ENCODE results near the gene ST8SIA5. TPM values are rescaled to one million over a fixed set of nuclear protein-coding genes. Genes with fewer than 3 reads are reported as not detected.

ST8SIA5 gene
- total RNA-seq, 4 donors from 2014 or later = not detected

DNA sequence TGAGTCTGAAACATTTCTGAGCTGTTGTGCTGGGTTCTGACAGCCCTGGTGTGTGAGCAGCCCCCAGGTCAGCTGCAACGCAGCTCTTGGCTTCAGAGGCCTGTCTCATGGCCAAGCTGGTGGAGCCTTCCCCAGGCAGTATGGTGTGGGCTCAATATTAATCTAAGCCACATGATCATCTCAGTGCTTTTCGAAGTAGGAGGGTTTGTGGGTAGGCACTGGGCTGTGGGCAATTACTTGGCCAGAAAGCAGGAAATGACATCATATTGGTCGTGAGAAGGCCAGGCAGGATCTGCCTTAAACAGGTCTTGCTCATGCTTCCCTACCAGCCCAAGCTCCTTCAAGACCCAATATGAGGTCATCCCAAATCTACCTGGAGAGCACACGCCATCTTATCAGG is 126.7 kb downstream of the ST8SIA5 start:
- Histone ChIP-seq H3K9me3 (no peaks in the 10 kb centered on the region), H3K36me3 (no peaks in the 10 kb centered on the region), H3K27ac (no peak overlapping the region), H3K4me3 (no peak overlapping the region), H3K4me1 (no peaks in the 10 kb centered on the region), H3K27me3 (peaks cover 0 to 10% (median 0%) of the 10 kb centered on the region in 4 donors)
- no peak for TF ChIP-seq POLR2A (IDR thresholded peaks at IDR 0.05)
- TF ChIP-seq, protein P1, sequence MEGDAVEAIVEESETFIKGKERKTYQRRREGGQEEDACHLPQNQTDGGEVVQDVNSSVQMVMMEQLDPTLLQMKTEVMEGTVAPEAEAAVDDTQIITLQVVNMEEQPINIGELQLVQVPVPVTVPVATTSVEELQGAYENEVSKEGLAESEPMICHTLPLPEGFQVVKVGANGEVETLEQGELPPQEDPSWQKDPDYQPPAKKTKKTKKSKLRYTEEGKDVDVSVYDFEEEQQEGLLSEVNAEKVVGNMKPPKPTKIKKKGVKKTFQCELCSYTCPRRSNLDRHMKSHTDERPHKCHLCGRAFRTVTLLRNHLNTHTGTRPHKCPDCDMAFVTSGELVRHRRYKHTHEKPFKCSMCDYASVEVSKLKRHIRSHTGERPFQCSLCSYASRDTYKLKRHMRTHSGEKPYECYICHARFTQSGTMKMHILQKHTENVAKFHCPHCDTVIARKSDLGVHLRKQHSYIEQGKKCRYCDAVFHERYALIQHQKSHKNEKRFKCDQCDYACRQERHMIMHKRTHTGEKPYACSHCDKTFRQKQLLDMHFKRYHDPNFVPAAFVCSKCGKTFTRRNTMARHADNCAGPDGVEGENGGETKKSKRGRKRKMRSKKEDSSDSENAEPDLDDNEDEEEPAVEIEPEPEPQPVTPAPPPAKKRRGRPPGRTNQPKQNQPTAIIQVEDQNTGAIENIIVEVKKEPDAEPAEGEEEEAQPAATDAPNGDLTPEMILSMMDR (IDR thresholded peaks at IDR 0.05) = no peak
- intact Hi-C loops (cut with DNase I) = no loop called here
- DNase-seq = no peak
- 43 to 67% methylated on average over 1 to 2 of the region's 4 CpGs for WGBS, 2 donors

DNA sequence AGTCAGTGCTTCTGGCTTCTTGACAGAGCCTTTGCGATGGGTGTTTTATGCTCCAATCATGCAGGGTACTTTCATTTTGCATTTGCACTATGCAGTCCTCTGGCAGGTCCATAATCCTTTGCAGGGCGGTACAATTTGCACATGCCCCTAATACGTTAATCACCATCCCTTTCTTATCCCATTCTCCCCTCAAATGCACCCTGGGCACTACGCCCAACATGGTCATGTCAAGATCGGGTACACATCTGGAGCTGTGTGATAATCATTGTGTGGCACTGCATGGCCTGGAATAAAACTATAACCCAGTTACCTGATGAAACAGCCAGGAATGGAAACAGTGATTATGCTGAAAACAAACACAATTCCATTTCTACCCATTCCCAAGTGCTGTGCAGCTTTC is 127.5 kb downstream of the ST8SIA5 start:
- DNase-seq = no peak
- intact Hi-C loops (cut with DNase I) = no loop called here
- Histone ChIP-seq H3K27ac (no peak overlapping the region), H3K4me1 (no peaks in the 10 kb centered on the region), H3K4me3 (no peak overlapping the region), H3K9me3 (no peaks in the 10 kb centered on the region), H3K36me3 (no peaks in the 10 kb centered on the region), H3K27me3 (peaks cover 0 to 10% (median 0%) of the 10 kb centered on the region in 4 donors)
- WGBS, 2 donors = 79 to 81% methylated on average over 5 of the region's 5 CpGs
- no peak for TF ChIP-seq POLR2A (IDR thresholded peaks at IDR 0.05)
- TF ChIP-seq, protein P1 (IDR thresholded peaks at IDR 0.05) = no peak

DNA sequence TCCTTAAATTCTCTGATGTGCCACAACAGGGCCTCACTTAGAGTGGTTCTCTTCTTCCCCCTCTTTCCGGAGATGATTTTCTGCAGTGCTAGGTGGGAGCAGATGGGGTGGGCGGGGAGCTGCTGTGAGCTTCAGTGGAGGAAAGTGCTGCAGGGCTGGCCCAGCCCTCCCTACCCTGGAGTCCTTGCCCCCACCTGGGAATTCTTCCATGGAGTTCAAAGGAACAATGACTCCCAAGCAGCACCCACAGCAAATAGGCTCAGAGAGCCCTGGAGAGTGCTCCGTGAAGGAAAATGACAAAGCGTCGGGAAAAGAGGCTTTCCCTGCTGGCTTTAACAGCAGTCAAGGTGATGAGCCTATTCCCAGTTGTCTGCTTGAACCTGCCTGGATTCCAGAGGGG is 128.6 kb downstream of the ST8SIA5 start:
- TF ChIP-seq POLR2A (IDR thresholded peaks at IDR 0.05) = no peak
- TF ChIP-seq, protein P1 (IDR thresholded peaks at IDR 0.05) = no peak
- Histone ChIP-seq H3K4me1 (peaks cover 0 to 7% (median 0%) of the 10 kb centered on the region in 3 donors), H3K27ac (no peak overlapping the region), H3K9me3 (no peaks in the 10 kb centered on the region), H3K27me3 (peaks cover 0 to 10% (median 0%) of the 10 kb centered on the region in 4 donors), H3K4me3 (no peak overlapping the region), H3K36me3 (no peaks in the 10 kb centered on the region)
- 63 to 68% methylated on average over 3 to 5 of the region's 5 CpGs for WGBS, 2 donors
- intact Hi-C loops (cut with DNase I) = no loop called here
- no peak for DNase-seq

DNA sequence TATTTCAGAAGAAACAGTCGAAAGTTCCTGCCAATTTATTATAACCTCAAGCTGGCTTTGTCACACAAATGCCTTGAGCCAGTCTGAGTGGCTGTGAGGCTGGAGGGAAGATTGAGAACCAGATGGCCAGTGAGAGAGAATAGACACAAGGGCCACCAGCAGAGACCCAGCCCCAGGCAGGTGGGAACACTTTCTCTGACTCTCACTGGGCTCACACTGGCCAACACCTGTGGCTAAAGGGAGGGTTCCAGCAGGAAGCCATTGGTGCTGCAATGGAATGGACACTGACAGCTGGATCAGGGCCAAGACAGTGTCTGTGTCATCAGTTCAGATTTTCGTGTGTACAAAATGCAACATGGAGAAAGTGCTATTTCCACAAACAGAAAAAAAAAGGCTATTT is 129.7 kb downstream of the ST8SIA5 start:
- Histone ChIP-seq H3K27ac (no peak overlapping the region), H3K9me3 (no peaks in the 10 kb centered on the region), H3K4me1 (peaks cover 0 to 8% (median 0%) of the 10 kb centered on the region in 3 donors), H3K36me3 (no peaks in the 10 kb centered on the region), H3K27me3 (peaks cover 0 to 10% (median 0%) of the 10 kb centered on the region in 4 donors), H3K4me3 (no peak overlapping the region)
- no peak for DNase-seq
- intact Hi-C loops (cut with DNase I) = no loop called here
- TF ChIP-seq, protein P1 (IDR thresholded peaks at IDR 0.05) = no peak
- no peak for TF ChIP-seq POLR2A (IDR thresholded peaks at IDR 0.05)
- WGBS, 2 donors = 38 to 56% methylated on average over 2 of the region's 2 CpGs

DNA sequence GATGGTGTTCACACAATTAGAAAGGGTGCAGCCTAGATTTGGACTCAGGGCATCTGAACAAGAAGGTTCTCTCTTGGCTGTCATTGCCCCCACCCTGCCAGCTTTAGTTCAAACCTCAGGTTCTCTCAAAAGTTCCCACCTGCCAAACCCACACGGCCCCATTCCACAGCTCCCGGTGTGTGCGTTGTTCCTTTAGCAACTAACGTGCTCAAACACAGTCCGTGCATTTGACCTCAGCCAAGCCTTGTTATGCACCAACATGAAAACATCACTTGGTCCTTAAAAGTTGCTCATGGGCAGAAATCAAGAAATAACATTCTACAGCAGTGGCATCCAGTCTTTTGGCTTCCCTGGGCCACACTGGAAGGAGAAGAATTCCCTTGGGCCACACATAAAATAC is 131.8 kb downstream of the ST8SIA5 start:
- no peak for TF ChIP-seq POLR2A (IDR thresholded peaks at IDR 0.05)
- TF ChIP-seq, protein P1 (IDR thresholded peaks at IDR 0.05) = no peak
- no peaks in the 10 kb centered on the region for H3K36me3 ChIP-seq
- intact Hi-C loops (cut with DNase I) = no loop called here
- H3K4me1 ChIP-seq = peaks cover 0 to 8% (median 0%) of the 10 kb centered on the region in 3 donors
- no peak overlapping the region for H3K27ac ChIP-seq
- no peaks in the 10 kb centered on the region for H3K9me3 ChIP-seq
- 64 to 79% methylated on average over 5 of the region's 5 CpGs for WGBS, 2 donors
- DNase-seq = no peak
- peaks cover 0 to 10% (median 0%) of the 10 kb centered on the region in 4 donors for H3K27me3 ChIP-seq
- H3K4me3 ChIP-seq = no peak overlapping the region
